ENCODE data around the gene C22orf15.
"Not testable (repeated sequence)": the region's sequence is repeated elsewhere in the genome, so short reads cannot be mapped to it uniquely, and the experiment has no call there.

Gene C22orf15

GRCh38 chr22:23762842-23763578, at the start of gene C22orf15:
TSS of gene C22orf15 (plus strand) at chr22:23762990. CDS start at chr22:23763307, 317 bp downstream.
- DNase-seq (ENCODE audit: low read depth in 2 of 2): no peak

GRCh38 chr22:23713696-23714595, 48.8 kb upstream of the C22orf15 start:
- DNase-seq (ENCODE audit: low read depth in 2 of 2): no peak

- no peak for DNase-seq (ENCODE audit: low read depth in 2 of 2)
Observed at GRCh38 chr22:23714596-23715578, 47.9 kb upstream of the C22orf15 start.

- DNase-seq (ENCODE audit: low read depth in 2 of 2): no peak
Observed at GRCh38 chr22:23715806-23716375, 46.9 kb upstream of the C22orf15 start.

GRCh38 chr22:23716811-23717801, 45.7 kb upstream of the C22orf15 start:
- DNase-seq (ENCODE audit: low read depth in 2 of 2): peak; percentile 70 to 76

GRCh38 chr22:23718371-23719165, 44.2 kb upstream of the C22orf15 start:
- DNase-seq (ENCODE audit: low read depth in 2 of 2): no peak

- no peak for DNase-seq (ENCODE audit: low read depth in 2 of 2)
Observed at GRCh38 chr22:23720855-23721254, 41.9 kb upstream of the C22orf15 start.

- no peak for DNase-seq (ENCODE audit: low read depth in 2 of 2)
Observed at GRCh38 chr22:23722160-23722559, 40.6 kb upstream of the C22orf15 start.

GRCh38 chr22:23722724-23723123, 40.1 kb upstream of the C22orf15 start:
- DNase-seq (ENCODE audit: low read depth in 2 of 2): no peak

GRCh38 chr22:23728108-23728507, 34.7 kb upstream of the C22orf15 start:
- DNase-seq (ENCODE audit: low read depth in 2 of 2): not testable (repeated sequence)

GRCh38 chr22:23737696-23738095, 25.1 kb upstream of the C22orf15 start:
- DNase-seq (ENCODE audit: low read depth in 2 of 2): no peak

GRCh38 chr22:23742505-23743264, 20.1 kb upstream of the C22orf15 start:
- DNase-seq (ENCODE audit: low read depth in 2 of 2): no peak

GRCh38 chr22:23743303-23743705, 19.5 kb upstream of the C22orf15 start:
- DNase-seq (ENCODE audit: low read depth in 2 of 2): no peak

- no peak for DNase-seq (ENCODE audit: low read depth in 2 of 2)
Observed at GRCh38 chr22:23744001-23744400, 18.8 kb upstream of the C22orf15 start.

GRCh38 chr22:23744485-23744884, 18.3 kb upstream of the C22orf15 start:
- DNase-seq (ENCODE audit: low read depth in 2 of 2): no peak

- DNase-seq (ENCODE audit: low read depth in 2 of 2): no peak
Observed at GRCh38 chr22:23745791-23746190, 17.0 kb upstream of the C22orf15 start.

- DNase-seq (ENCODE audit: low read depth in 2 of 2): no peak
Observed at GRCh38 chr22:23749841-23750301, 12.9 kb upstream of the C22orf15 start.

- no peak for DNase-seq (ENCODE audit: low read depth in 2 of 2)
Observed at GRCh38 chr22:23750367-23750713, 12.4 kb upstream of the C22orf15 start.
